ENCODE data around the gene SPG11.

DNA sequence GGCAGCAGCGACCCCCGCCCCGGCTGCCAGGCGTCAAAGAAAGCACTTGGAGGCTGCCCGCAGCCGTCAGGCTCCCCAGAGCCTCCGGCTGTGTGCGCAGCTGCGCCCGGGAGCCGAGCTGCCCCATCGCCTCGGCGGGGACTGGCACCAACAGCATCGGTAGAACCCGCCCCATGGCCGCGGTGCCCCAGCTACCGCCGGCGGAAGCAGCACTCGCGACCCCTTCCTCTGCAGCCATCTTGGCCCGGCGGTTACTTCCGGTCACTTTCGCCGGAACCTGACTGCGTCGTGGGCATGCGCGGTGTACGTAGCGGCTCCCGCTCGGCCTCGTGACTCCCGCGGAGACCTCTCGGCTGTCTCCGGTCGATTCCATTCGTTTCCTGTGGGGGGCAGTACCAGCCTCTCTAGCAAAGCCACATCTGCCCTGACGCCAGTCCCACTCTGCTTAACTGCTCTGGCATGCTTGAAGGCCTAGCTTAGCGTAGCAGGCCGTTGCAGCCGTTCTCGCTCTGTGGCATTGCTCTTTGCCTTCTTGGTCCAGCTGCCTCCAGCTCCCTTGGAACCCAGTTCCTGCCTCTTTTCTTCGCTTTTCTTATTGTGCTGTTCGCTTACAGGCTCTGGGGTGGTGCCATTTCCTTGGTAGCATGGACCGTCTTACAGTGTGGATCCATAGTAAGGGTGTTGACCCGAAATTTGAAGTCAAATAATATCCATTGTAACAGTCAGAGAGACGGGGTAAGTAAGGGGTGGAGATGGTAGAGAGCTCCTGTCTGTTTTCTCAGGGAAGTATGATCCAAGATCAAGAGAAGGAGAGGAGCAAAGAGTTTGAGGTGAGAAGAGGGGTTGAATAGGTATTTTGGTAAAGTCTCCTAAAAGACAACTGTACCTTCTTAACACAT is at the start of gene SPG11:
- TF ChIP-seq PRPF4 (IDR thresholded peaks at IDR 0.05; ENCODE audit: insufficient read depth, low read depth, low read length, poor library complexity, severe bottlenecking) (no peak), ZNF282 (CRISPR knock-in tag; IDR thresholded peaks at IDR 0.05) (peak; percentile 59; the same call in 1 of the 2 replicates), ZFPM2 (CRISPR knock-in tag; IDR thresholded peaks at IDR 0.05) (0 out of 2 replicates have a peak, but pooled peaks have one; percentile 27), MCM2 (IDR thresholded peaks at IDR 0.05; ENCODE audit: low read depth) (no peak), HDAC1 (IDR thresholded peaks at IDR 0.05) (no peak), BRD9 (IDR thresholded peaks at IDR 0.05; ENCODE audit: low read depth, partially characterized antibody) (peak; percentile 98)
- TF ChIP-seq, protein P1, sequence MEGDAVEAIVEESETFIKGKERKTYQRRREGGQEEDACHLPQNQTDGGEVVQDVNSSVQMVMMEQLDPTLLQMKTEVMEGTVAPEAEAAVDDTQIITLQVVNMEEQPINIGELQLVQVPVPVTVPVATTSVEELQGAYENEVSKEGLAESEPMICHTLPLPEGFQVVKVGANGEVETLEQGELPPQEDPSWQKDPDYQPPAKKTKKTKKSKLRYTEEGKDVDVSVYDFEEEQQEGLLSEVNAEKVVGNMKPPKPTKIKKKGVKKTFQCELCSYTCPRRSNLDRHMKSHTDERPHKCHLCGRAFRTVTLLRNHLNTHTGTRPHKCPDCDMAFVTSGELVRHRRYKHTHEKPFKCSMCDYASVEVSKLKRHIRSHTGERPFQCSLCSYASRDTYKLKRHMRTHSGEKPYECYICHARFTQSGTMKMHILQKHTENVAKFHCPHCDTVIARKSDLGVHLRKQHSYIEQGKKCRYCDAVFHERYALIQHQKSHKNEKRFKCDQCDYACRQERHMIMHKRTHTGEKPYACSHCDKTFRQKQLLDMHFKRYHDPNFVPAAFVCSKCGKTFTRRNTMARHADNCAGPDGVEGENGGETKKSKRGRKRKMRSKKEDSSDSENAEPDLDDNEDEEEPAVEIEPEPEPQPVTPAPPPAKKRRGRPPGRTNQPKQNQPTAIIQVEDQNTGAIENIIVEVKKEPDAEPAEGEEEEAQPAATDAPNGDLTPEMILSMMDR (IDR thresholded peaks at IDR 0.05 in 2 of 3, conservative IDR thresholded peaks at IDR 0.05 in 1 of 3; ENCODE audit: insufficient read depth in 2 of 3, low read depth in 1 of 3, low read length in 3 of 3), result peak; percentile 91 to 98 (median 93)

All from K562 (cell line).